HG03064 (cell line): Measurements from ENCODE around the gene POLE.

ENCODE experiments used
- ATAC-seq: cut with Tn5 transposase; IDR thresholded peaks from one replicate; pipeline ENCODE4 v1.9.1; 2021; ENCODE audit warnings: low read depth; ENCODE audit not compliant: unreplicated experiment

POLE gene, protein sequence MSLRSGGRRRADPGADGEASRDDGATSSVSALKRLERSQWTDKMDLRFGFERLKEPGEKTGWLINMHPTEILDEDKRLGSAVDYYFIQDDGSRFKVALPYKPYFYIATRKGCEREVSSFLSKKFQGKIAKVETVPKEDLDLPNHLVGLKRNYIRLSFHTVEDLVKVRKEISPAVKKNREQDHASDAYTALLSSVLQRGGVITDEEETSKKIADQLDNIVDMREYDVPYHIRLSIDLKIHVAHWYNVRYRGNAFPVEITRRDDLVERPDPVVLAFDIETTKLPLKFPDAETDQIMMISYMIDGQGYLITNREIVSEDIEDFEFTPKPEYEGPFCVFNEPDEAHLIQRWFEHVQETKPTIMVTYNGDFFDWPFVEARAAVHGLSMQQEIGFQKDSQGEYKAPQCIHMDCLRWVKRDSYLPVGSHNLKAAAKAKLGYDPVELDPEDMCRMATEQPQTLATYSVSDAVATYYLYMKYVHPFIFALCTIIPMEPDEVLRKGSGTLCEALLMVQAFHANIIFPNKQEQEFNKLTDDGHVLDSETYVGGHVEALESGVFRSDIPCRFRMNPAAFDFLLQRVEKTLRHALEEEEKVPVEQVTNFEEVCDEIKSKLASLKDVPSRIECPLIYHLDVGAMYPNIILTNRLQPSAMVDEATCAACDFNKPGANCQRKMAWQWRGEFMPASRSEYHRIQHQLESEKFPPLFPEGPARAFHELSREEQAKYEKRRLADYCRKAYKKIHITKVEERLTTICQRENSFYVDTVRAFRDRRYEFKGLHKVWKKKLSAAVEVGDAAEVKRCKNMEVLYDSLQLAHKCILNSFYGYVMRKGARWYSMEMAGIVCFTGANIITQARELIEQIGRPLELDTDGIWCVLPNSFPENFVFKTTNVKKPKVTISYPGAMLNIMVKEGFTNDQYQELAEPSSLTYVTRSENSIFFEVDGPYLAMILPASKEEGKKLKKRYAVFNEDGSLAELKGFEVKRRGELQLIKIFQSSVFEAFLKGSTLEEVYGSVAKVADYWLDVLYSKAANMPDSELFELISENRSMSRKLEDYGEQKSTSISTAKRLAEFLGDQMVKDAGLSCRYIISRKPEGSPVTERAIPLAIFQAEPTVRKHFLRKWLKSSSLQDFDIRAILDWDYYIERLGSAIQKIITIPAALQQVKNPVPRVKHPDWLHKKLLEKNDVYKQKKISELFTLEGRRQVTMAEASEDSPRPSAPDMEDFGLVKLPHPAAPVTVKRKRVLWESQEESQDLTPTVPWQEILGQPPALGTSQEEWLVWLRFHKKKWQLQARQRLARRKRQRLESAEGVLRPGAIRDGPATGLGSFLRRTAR (N-terminal part only)

DNA sequence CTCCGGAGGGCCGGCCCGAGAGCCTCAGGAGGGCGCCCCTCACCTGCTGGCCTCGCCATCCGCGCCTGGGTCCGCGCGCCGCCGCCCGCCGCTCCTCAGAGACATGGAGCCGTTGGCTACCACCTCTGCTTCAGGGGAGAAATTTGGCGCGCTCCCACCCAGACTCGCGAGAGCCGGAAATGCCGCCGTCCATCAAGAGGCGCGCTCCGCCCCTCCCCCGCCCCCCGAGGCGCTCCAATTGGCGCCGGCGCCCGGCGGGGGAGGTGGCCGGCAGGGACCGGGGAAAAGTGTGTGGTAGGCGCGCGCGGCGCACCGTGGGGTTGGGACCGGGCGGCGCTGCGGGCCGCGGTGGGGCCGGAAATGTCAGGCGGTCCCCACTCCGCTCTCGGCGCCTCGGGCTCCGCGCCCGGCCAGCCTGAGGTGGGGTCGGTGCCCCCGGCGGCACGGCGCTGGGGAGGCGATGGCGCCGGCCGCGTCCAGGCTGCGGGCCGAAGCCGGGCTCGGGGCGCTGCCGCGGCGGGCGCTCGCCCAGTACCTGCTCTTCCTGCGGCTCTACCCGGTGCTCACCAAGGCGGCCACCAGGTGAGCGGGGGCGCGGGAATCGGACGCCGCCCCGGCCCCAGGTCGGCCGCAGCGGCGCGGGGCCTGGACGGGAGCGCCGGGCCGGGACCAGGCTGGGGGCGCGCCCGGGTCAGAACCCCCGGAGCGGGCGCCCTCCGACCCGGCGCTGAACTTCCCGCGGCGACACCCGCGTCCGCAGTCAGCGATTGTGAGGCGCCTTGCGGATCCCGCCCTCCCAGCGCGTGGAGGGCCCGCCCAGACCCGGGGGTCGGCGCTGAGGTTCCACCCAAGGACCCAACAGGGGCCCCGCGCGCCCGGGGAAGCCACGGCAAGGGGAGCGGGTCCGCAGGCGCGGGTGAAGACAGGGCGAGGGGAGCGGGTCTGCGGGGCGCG is at the start of gene POLE, which contains the start of gene PXMP2:
POLE (minus strand) TSS at position 132 of the 954 bp plus-strand sequence; CDS start at position 105, 27 bp downstream.
PXMP2 (plus strand) TSS at position 377 of the 954 bp plus-strand sequence; CDS start at position 461, 84 bp downstream.
- ATAC-seq, result peak; percentile 92

DNA sequence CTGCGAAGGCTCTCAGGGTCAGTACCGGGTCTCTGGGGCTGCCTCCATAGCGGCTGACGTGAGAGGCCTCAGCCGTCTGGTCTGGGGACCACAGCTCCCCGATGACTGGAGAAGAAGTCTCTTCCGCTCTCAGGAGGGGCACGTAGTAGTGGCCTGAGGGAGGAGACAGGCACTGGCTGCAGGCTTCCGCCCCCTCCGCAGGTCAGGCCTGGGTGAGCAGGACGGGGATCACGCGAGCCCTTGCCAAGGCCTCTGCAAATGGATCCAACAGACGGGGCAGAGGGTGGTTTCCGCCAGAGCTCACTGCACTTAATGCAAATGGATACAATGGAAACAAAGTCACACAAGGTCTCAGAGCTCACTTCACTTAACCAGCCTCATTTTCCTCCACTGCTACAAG is 49.8 kb upstream of the POLE start:
- ATAC-seq, result no peak

DNA sequence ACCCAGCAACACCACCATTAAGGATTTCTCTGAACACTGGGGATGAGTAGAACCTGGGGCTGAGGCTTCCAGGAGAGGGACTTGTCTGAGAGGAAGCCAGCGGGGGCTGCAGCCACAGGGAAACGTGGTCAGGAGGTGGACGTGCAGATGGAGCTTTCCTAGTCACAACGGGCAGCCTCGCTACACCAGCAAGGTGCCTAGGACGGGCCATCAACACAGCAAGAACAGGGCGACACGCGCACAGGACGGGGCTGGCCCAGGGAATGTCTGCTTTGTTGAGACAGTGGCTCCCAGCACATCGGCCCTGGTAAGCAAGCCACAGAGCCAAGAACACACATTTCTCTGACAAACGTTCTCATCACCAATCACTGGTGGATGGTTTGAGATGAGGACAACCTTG is 49.2 kb upstream of the POLE start:
- ATAC-seq, result no peak

DNA sequence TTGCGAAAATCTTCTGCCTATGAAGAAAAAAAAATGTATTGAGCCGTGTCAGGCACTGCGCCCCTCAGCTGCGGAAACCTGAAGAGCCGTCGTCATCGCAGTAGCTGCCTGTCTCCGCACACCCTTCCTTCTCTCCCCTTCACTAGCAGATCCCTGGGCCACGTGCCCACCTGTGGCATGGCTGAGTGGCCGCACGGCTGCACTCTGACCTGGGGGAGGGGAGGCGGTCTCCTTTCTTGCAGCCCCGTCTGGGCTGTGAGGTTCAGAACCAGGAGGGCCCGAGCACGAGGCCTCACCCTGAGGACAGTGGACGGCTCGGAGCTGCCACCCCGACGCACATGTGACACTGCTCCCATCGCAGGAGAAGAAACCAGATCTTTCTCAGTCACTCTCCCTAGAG is 48.4 kb upstream of the POLE start:
- no peak for ATAC-seq

DNA sequence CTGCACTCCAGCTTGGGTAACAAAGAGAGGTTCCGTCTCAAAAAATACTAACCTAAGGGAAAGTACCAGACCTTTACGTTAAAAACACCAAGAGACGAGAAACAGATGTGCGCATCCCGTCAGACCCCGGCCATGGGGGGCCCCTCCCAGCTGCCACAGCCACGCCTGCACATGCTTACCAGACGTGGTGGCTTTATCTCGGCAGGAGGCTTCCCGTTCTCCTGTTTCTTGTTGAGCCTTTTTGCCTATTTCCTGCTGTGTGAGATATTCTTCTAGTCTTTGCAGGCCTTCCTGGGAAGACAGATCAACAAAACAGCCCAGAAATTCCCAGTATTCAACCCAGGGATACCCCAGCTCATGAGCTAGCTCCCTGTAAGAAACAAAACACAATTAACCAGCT is 47.1 kb upstream of the POLE start:
- ATAC-seq, result no peak

DNA sequence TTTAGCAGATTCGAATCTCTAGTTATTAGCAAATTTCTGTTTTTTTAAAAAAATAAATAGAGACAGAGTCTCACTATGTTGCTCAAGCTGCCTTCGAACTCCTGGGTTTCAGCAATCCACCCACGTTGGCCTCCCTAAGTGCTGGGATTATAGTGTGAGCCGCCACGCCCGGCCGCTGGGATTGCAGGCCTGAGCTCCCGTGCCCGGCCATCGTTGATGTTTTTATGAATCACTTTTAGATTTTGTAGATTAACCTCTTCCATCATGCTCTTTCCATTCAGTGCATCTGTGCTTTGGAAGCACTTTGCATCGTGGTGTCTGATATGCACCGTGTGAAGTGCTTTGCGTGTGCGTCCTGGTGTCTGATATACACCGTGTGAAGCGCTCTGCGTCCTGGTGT is 44.4 kb upstream of the POLE start:
- no peak for ATAC-seq

DNA sequence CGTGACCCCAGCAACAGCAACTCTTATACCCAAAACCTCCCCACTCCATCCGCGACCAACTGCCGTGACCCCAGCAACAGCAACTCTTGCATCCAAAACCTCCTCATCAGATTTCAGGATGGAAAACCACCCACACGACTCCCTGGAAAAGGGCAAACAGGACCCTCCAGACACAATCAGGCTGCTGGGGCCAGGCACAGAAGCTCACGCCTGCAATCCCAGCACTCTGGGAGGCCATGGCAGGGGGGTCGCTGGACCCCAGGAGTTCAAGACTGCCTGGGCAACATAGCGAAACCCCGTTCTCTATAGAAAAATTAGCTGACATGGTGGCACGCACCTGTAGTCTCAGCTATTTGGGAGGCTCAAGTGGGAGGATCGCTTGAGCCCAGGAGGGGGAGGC is 43.2 kb upstream of the POLE start:
- ATAC-seq, result no peak

DNA sequence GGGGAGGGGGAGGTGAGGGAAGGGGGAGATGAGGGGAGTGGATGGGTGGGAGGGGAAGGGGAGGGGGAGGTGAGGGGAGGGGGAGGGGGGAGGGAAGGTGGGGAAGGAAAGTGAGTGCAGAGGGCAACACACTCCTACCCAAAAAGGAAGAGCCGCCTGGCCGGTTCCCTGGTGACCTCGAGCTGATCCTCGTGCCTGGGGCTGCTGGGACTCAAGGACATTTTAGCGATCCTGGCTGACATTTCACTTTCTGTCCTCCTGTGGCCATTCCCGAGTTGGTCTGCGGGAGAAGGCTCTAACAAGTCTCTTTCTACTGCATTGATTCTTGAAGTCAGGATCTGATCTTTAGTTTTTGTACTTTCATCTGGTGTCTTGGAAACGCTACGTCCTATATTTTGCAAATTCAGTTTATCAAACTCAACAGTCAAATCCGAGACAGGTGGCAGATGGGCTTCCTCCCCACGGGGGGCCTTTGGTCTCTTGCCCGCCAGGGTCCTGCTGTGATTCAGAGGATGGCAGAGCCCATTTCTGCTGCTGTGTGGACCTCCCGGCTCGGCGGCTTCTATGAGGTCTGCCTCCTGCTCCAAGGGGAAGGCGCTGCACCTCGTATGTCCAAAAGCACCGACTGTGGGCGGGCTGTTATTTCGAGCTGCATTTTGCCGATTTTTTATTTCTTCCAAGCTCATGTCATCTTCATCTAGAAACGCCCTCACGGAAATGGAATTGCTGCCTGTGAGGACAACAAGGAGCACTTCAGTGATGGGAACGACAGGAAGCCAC is 42.6 kb upstream of the POLE start:
- ATAC-seq, result no peak

DNA sequence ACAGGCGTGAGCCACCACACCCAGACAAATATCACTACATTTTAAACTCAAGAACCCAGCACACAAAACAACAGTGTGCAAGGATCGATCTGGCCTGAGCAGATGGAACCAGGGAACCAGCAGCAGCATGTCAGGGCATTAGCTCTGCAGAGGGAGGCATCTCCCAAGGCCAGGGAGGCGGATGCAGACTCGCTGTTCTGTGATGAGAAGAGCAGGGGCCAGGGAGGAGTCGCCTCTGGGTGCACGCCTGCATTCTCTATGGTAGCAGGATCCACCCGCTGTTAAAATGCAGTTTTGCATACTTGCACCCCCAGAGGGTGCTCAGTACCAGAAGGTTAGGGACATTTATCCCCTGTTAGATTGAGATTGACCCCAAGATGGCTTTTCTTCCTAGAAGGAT is 41.4 kb upstream of the POLE start:
- no peak for ATAC-seq

DNA sequence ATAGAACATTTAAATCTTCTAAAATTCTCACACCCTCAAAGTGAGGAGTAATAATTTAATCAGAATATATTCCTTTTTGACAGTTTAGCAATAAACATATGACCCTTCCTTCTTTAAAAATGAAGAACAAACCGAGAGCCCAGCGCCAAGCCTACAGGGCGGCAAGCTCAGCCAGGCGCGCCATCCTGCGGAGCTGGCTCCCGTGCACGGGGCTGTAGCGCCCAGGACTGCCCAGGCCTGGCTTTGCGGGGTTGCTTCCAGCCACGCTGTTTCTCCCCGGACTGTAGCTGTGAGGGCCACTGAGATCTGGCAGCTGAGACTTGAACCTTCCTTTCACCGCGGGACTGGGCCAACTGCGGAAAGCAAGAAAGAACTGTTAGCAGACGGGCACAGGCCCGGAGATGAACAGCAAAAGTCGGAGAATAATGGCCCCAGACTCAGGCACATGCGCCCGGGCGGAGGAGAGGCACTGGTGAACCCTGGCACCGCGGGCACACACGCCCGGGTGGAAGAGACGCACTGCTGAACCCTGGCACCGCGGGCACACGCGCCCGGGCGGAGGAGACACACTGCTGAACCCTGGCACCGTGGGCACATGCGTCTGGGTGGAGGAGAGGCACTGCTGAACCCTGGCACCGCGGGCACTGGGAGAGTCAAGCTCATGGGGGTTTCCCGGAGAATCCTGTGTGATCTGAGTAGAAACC is 40.1 kb upstream of the POLE start:
- no peak for ATAC-seq

DNA sequence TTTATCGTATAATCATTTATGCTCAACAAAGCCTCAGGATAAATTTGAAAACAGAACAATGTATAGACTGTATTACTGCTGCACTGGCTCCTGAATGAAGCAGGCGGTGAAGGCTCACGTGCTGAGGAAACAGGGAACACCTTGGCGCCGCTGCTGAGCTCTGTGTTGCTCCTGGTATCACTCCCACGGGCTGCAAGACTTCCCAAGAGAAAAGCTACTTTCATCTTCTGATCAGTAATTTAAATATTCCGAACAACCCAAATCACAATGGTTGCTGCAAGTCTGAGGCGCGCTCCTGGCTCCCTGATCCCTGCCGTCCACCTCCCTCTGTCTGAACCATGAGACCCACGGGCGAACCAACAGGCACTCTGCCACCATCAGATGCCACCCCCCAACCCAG is 39.2 kb upstream of the POLE start:
- ATAC-seq, result no peak

DNA sequence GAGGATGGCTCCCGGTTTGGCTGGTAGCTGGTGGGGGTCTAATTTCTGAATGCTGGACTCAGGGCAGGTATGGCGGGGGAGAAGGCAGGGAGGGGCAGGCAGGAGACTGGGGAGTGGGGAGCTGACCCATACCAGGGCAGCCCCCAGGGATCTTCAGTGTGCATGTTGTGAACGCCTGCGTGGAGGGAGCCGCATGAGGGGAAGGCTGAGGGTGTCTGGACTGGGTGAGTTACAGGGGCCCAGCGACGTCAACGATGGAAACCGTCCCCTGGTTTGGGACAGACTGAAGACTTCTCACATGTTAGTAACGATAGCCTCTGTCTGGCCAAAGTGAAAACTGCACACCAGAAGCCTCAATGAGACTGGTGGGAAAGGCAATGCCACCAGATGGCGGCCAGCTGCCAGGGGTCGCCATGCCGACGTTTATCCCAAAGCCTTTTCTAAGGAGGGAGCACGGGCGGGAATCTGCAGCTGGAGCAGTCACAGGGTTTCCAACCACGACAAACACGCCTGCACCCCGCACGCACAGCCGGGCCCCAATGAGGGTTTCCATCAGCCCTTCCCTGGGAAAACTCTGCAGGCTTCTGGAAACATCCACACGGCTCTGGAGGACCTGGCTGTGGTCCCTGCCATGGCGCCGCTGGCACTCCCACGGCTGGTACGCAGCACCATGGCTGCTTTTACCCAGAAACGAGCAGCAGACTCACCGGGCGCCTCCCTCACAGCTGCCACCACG is 37.5 kb upstream of the POLE start:
- no peak for ATAC-seq

DNA sequence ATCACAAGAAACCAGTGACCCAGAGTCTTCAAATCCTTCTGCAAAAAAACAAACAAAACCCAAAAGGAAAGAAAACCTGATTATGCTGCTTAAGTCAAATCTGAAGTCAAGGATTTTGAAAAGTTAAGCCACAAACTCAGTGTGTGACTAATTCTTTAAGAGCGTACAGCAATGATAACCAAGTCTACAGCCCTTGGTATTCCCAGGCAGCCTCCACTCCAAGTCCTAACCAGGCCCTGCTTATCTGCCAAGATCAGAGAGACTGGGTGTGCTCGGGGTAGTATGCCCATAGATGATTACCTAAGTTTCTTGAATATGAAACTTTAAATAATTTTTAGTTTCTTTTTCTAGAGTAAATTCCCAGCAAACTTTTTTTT is 36.6 kb upstream of the POLE start:
- ATAC-seq, result no peak

DNA sequence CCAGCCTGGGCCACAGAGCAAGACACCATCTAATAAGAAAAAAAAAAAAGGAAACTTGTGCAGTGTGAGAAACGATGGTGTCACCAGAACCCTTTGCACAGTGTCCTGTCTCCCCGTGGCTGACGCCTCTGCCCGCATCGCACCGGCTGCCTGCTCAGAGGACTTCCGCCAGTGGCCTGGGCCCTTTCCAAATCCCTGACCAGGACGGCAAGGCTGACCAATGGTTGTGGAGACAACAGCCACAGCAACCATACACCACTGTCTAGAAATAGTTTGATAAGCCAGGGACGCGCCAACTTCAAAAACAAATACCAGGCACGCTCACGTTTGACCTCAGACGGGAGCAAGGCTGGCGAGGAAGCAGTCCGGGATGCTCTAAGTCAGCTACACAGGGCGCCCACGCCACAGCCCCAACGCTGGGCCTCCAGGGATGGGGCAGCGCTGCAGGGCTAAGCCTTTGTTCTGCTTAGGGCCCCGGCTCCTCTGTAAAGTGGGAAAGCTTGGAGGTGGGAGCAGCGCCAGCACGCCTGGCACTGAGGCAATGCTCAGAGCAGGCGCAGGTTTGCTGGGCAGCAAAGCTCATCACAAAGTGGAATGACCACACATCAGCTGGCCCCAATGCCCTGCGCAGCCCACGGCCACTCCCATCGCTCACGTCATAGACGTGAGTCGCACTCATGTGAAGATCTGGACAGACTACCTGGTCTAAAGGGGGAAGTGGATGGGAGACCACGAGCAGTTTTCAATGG is 36.0 kb upstream of the POLE start:
- ATAC-seq, result no peak

DNA sequence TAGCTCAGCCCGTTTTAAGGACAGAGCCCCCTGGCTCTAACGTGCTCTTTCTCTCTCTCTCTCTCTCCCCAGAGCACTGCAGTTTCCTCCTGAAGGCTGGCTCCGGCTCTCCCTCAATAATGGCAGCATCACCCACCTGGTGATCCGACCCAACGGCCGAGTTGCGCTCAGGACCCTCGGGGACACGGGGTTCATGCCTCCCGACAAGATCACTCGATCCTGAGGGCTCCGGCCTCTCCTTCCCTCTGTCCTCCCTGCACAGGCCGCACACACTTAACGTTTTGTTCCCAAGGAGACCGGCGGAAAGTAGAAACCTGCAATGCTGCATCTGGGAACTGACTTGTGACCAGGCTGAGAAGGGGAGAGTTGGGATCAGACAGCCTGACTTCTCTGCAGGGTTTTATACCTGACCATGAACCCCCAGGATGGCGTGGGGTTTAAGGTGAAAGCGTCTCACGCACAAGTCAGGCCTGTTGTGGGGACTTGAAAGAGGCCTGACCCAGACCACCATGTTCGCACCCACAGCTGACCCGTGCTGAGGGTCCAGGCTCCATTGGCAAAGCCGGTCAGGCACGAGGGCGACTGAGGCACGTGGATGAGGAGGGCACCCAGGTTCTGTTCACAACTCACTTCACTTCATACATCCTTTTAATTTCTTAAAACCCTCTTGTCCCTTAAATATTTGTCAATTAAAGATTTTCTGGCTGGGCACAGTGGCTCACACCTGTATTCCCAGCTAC is 33.6 kb upstream of the POLE start:
- no peak for ATAC-seq

DNA sequence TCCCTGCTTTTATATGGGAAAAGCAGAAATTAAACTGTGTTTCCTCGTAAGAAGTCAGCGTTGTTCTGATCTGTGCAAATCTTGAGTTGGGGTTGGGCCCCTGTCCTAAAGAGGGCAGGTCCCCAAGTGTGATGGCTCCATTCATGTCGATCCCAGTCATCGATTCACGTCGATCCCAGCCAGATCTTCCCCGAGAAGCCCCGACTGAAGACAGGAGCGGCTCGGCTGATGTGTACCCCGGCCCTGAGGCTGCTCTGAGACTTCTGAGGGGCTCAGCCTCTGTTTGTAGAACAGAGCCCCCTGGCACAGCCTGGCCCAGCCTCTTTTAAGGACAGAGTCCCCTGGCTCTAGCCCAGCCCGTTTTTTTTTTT is 32.8 kb upstream of the POLE start:
- ATAC-seq, result no peak
